ENCODE data around the gene SLC29A1.

SLC29A1 gene

GRCh38 chr6:44260011-44260410, 36.6 kb downstream of the SLC29A1 start:
- Histone ChIP-seq H3K27me3 (ENCODE audit: insufficient read depth, poor library complexity, severe bottlenecking) (no peaks in the 10 kb centered on the region), H3K4me3 (replicated peaks; ENCODE audit: insufficient read depth, low read length) (no peak overlapping the region), H3K27ac (replicated peaks) (no peak overlapping the region)
- no peak for TF ChIP-seq GABPA (IDR thresholded peaks at IDR 0.05; ENCODE audit: low read depth)
- TF ChIP-seq SPI1 (IDR thresholded peaks at IDR 0.05; ENCODE audit: borderline replicate concordance, low read depth) = no peak
- no peak for TF ChIP-seq REST (IDR thresholded peaks at IDR 0.05; ENCODE audit: insufficient replicate concordance, low read depth)
- TF ChIP-seq CTCF (IDR thresholded peaks at IDR 0.05; ENCODE audit: insufficient read depth, low read length) = no peak
- no peak for TF ChIP-seq POLR2AphosphoS5 (IDR thresholded peaks at IDR 0.05; ENCODE audit: low read depth)
- no peak for DNase-seq (ENCODE audit: low read depth in 1 of 2, low spot score in 1 of 2)

GRCh38 chr6:44260451-44261297, 37.3 kb downstream of the SLC29A1 start:
- DNase-seq (ENCODE audit: low read depth in 1 of 2, low spot score in 1 of 2) = no peak
- Histone ChIP-seq H3K27ac (replicated peaks) (no peak overlapping the region), H3K4me3 (replicated peaks; ENCODE audit: insufficient read depth, low read length) (no peak overlapping the region), H3K27me3 (ENCODE audit: insufficient read depth, poor library complexity, severe bottlenecking) (no peaks in the 10 kb centered on the region)
- TF ChIP-seq SPI1 (IDR thresholded peaks at IDR 0.05; ENCODE audit: borderline replicate concordance, low read depth) = no peak
- no peak for TF ChIP-seq POLR2AphosphoS5 (IDR thresholded peaks at IDR 0.05; ENCODE audit: low read depth)
- TF ChIP-seq REST (IDR thresholded peaks at IDR 0.05; ENCODE audit: insufficient replicate concordance, low read depth) = no peak
- TF ChIP-seq GABPA (IDR thresholded peaks at IDR 0.05; ENCODE audit: low read depth) = no peak
- no peak for TF ChIP-seq CTCF (IDR thresholded peaks at IDR 0.05; ENCODE audit: insufficient read depth, low read length)

GRCh38 chr6:44261581-44261980, 38.2 kb downstream of the SLC29A1 start:
- Histone ChIP-seq H3K4me3 (replicated peaks; ENCODE audit: insufficient read depth, low read length) (no peak overlapping the region), H3K27me3 (ENCODE audit: insufficient read depth, poor library complexity, severe bottlenecking) (no peaks in the 10 kb centered on the region), H3K27ac (replicated peaks) (no peak overlapping the region)
- TF ChIP-seq POLR2AphosphoS5 (IDR thresholded peaks at IDR 0.05; ENCODE audit: low read depth) (no peak), GABPA (IDR thresholded peaks at IDR 0.05; ENCODE audit: low read depth) (no peak), REST (IDR thresholded peaks at IDR 0.05; ENCODE audit: insufficient replicate concordance, low read depth) (no peak), CTCF (IDR thresholded peaks at IDR 0.05; ENCODE audit: insufficient read depth, low read length) (no peak), SPI1 (IDR thresholded peaks at IDR 0.05; ENCODE audit: borderline replicate concordance, low read depth) (no peak)
- no peak for DNase-seq (ENCODE audit: low read depth in 1 of 2, low spot score in 1 of 2)

Data from HL-60 (cell line).